T-helper 2 cell treated with Interferon-gamma antibody and Interleukin-4, amounts not matched to agents 5 μg/mL and 100 μg/mL, for 36 hours (primary cell): ENCODE data around the gene RDM1.

ENCODE experiments used
- DNase-seq: peaks from one replicate; pipeline ENCODE4 v3.0.0; 2021; ENCODE audit warnings: low spot score
- H3K27ac Mint-ChIP-seq: one replicate; pipeline ENCODE4 v1.8.0; 2021; ENCODE audit warnings: mild to moderate bottlenecking, mixed read lengths
- H3K27me3 Mint-ChIP-seq: one replicate; pipeline ENCODE4 v1.8.0; 2021; ENCODE audit warnings: low read depth, mixed read lengths
- H3K36me3 Mint-ChIP-seq: one replicate; pipeline ENCODE4 v1.8.0; 2021; ENCODE audit warnings: low read depth, mixed read lengths
- H3K4me1 Mint-ChIP-seq: one replicate; pipeline ENCODE4 v1.8.0; 2021; ENCODE audit warnings: low read depth, mixed read lengths
- H3K4me3 Mint-ChIP-seq: one replicate; pipeline ENCODE4 v1.8.0; 2022; ENCODE audit warnings: mild to moderate bottlenecking, moderate library complexity, mixed read lengths
- H3K9me3 Mint-ChIP-seq: one replicate; pipeline ENCODE4 v1.8.0; 2021; ENCODE audit warnings: mixed read lengths

RDM1 gene

GRCh38 chr17:35917519-35918213 lies 12.9 kb downstream of the RDM1 start:
- Mint-ChIP-seq H3K4me3 (no peak overlapping the region), H3K27me3 (no peaks in the 10 kb centered on the region), H3K27ac (no peak overlapping the region), H3K4me1 (peaks cover 35% of the 10 kb centered on the region), H3K9me3 (no peaks in the 10 kb centered on the region), H3K36me3 (peaks cover 46% of the 10 kb centered on the region)
- DNase-seq, result no peak

- peaks cover 31% of the 10 kb centered on the region for H3K36me3 Mint-ChIP-seq
These were observed 15.2 kb downstream of the RDM1 start for GRCh38 chr17:35915153-35915964.

DNA sequence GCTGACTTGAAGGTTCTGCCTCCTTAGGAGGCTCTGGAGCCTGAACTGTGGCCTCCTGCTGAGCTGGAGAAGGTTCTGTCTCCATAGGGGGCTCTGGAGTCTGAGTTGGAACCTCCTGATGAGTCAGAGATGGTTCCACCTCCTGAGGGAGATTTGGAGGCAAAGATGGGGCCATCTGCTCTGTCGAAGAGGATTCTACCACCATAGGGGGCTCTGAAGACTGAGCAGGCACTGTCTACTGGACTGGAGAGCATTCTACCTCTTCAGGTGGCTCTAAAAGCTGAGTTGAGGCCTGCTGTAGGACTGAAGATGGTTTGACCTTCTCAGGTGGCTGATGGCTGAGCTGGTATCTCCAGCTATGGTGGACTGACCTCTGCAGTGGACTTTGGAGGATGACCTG lies 16.2 kb downstream of the RDM1 start:
- no peak overlapping the region for H3K27ac Mint-ChIP-seq
- no peaks in the 10 kb centered on the region for H3K27me3 Mint-ChIP-seq
- no peaks in the 10 kb centered on the region for H3K9me3 Mint-ChIP-seq
- no peak overlapping the region for H3K4me3 Mint-ChIP-seq
- no peak for DNase-seq
- peaks cover 12% of the 10 kb centered on the region for H3K4me1 Mint-ChIP-seq
- peaks cover 22% of the 10 kb centered on the region for H3K36me3 Mint-ChIP-seq

More at GRCh38 chr17:35915153-35915964, 15.2 kb downstream of the RDM1 start:
- no peaks in the 10 kb centered on the region for H3K27me3 Mint-ChIP-seq
- no peaks in the 10 kb centered on the region for H3K9me3 Mint-ChIP-seq
- no peak overlapping the region for H3K4me3 Mint-ChIP-seq
- peaks cover 22% of the 10 kb centered on the region for H3K4me1 Mint-ChIP-seq
- no peak overlapping the region for H3K27ac Mint-ChIP-seq
- no peak for DNase-seq

- Mint-ChIP-seq H3K4me3 (no peak overlapping the region), H3K36me3 (peaks cover 19% of the 10 kb centered on the region), H3K4me1 (peaks cover 8% of the 10 kb centered on the region), H3K9me3 (no peaks in the 10 kb centered on the region), H3K27ac (no peak overlapping the region), H3K27me3 (no peaks in the 10 kb centered on the region)
- no peak for DNase-seq
These were observed 17.0 kb downstream of the RDM1 start for GRCh38 chr17:35913609-35914008.

DNA sequence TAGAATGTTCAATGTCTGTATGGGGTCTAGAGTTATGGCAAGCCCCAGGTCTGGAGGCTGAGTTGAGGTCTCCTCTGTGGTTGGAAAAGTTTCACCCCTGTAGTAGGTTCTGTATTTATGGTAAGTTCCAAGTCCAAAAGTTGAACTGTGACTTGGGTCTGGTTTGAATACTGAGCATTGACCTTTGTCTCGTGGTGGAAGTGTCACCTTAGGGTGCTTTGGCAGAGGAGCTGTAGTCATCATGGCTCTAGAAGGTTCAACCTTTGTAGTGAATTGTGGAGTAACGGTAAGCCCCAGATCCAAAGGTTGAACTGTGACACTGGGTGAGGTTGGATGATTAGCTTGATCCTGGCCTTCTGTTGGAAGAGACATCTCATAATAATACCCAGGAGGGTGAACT lies 17.6 kb downstream of the RDM1 start:
- Mint-ChIP-seq H3K36me3 (peaks cover 13% of the 10 kb centered on the region), H3K9me3 (no peaks in the 10 kb centered on the region), H3K27me3 (no peaks in the 10 kb centered on the region), H3K4me3 (no peak overlapping the region), H3K27ac (no peak overlapping the region), H3K4me1 (peaks cover 4% of the 10 kb centered on the region)
- no peak for DNase-seq

DNA sequence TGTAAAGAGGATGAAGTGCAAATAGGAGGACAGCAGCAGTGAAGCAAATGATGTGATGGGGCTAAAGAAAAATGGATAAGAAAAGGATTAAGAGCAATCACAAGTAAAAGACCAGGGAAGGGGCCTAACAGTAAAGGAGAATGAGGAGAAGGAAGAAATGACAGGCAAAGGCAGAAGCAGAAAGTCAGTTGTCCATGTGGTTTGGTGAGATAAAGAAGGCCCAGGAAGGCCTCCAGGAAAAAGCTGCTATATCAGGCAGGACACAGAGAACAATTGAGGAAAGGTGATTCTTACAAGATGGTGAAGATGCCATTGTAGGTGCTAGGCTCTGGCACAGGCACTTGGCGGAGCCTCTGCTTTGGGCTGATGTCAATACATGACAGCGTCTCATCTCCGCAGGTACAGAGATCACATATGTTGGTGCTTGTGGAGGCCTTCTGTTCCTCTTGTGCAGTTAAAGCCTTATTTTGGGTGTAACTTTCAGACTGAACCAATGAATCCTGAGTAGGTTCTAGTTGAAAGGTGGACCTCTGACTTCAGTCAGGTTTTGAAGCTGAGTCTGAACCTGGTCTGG lies 18.1 kb downstream of the RDM1 start:
- Mint-ChIP-seq H3K36me3 (peaks cover 9% of the 10 kb centered on the region), H3K27ac (no peak overlapping the region), H3K9me3 (no peaks in the 10 kb centered on the region), H3K4me1 (peaks cover 4% of the 10 kb centered on the region), H3K27me3 (no peaks in the 10 kb centered on the region), H3K4me3 (no peak overlapping the region)
- no peak for DNase-seq

- Mint-ChIP-seq H3K9me3 (no peaks in the 10 kb centered on the region), H3K4me3 (no peak overlapping the region), H3K4me1 (no peaks in the 10 kb centered on the region), H3K27ac (no peak overlapping the region), H3K36me3 (peaks cover 2% of the 10 kb centered on the region), H3K27me3 (no peaks in the 10 kb centered on the region)
- no peak for DNase-seq
These were observed 21.2 kb downstream of the RDM1 start for GRCh38 chr17:35909408-35909807.

DNA sequence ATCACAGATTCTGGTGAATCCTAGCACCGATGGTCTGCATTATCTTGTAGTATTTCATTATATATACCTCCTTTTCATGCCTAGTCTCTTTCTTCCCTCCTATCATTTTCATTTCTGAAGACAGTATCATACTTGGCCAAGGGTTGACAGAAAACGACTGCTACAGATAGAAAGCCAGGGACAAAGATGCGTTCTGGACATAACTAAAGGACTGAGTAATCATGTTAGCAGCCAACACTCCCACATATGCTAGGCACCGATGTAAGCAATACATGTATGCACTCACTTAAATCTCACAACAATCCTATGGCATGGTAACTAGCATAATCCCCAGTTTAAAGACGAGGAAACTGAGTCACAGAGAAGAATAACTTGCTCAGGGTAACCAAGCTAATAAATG lies 22.9 kb downstream of the RDM1 start:
- no peaks in the 10 kb centered on the region for H3K36me3 Mint-ChIP-seq
- no peak for DNase-seq
- H3K27me3 Mint-ChIP-seq, result no peaks in the 10 kb centered on the region
- H3K9me3 Mint-ChIP-seq, result no peaks in the 10 kb centered on the region
- H3K4me3 Mint-ChIP-seq, result no peak overlapping the region
- no peak overlapping the region for H3K27ac Mint-ChIP-seq
- H3K4me1 Mint-ChIP-seq, result no peaks in the 10 kb centered on the region

DNA sequence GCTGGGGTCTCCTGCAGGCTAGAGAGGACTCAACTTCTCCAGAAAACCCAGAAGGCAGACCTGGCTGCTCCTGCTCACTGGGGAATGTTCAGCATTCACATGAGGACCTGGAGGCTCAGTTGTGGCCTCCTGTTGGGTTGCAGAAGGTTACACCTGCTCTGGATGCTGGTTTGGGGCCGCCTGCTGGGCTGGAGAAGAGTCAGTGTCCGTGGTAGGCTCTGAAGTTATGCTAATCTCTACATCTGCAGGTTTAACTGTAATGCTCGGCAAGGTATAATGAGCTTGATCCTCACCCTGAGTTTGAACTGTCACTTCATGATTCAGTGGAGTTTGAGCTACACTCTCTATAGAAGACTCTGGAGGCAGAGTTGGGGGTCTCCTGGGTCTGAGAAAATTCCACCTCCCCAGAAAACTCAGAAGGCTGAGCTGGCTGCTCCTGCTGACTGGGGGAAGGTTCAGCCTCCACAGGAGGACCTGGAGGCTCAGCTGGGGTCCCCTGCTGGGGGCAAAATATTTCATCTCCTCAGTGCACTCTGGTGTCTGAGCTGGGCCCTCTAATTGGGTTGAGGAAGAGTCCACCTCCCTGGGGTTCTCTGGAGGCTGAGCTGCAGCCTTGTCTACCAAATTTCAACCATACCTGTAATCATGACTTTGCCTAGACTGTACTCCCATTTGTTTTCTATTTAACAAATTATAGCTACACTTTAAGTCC lies 23.5 kb downstream of the RDM1 start:
- no peaks in the 10 kb centered on the region for H3K36me3 Mint-ChIP-seq
- no peaks in the 10 kb centered on the region for H3K9me3 Mint-ChIP-seq
- no peaks in the 10 kb centered on the region for H3K27me3 Mint-ChIP-seq
- no peak for DNase-seq
- H3K4me3 Mint-ChIP-seq, result no peak overlapping the region
- no peaks in the 10 kb centered on the region for H3K4me1 Mint-ChIP-seq
- no peak overlapping the region for H3K27ac Mint-ChIP-seq

- Mint-ChIP-seq H3K27ac (no peak overlapping the region), H3K4me3 (no peak overlapping the region), H3K9me3 (no peaks in the 10 kb centered on the region), H3K36me3 (no peaks in the 10 kb centered on the region), H3K4me1 (peaks cover under 1% of the 10 kb centered on the region), H3K27me3 (no peaks in the 10 kb centered on the region)
- no peak for DNase-seq
These were observed 24.2 kb downstream of the RDM1 start for GRCh38 chr17:35906191-35906925.

DNA sequence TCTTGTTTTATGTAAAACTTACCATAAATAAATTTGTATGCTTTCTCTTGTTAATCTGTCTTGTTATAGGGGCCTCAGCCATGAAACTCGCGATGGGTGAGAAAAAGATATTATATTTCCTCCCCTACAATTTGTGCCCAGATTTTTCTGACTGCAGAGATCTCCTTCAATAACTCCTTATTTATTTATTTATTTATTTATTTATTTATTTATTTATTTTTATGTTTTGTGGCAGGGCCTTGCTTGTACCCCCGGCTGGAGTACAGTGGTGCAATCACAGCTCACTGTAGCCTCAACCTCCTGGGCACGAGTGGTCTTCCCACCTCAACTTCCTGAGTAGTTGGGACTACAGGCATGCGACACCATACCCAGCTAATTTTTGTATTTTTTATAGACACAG lies 27.1 kb downstream of the RDM1 start:
- H3K4me3 Mint-ChIP-seq, result no peak overlapping the region
- DNase-seq, result no peak
- peaks cover 23% of the 10 kb centered on the region for H3K4me1 Mint-ChIP-seq
- H3K27ac Mint-ChIP-seq, result no peak overlapping the region
- no peaks in the 10 kb centered on the region for H3K9me3 Mint-ChIP-seq
- H3K36me3 Mint-ChIP-seq, result no peaks in the 10 kb centered on the region
- H3K27me3 Mint-ChIP-seq, result no peaks in the 10 kb centered on the region

DNA sequence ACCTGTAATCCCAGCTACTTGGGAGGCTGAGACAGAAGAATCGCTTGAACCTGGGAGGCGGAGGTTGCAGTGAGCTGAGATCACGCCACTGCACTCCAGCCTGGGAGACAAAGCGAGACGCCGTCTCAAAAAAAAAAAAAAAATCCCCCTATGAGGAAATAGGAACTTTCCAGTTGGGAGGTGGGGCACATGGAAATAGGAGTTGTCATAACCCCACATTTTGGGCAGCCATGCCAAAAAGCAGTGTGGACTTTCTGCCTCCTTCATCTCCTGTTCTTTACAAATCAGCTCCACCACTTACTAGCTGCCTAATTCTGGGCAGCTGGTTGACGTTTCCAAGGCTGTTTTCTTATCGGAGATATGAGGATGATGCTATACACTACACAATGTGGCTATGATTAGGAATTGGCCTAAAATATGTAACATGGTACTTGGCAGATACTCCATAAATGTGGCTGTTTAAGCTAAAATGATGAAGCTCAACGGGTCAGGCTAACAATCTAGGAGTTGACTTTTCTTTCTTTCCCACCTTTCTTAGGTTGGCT lies 28.9 kb downstream of the RDM1 start:
- H3K27ac Mint-ChIP-seq, result no peak overlapping the region
- no peaks in the 10 kb centered on the region for H3K27me3 Mint-ChIP-seq
- H3K36me3 Mint-ChIP-seq, result no peaks in the 10 kb centered on the region
- no peaks in the 10 kb centered on the region for H3K9me3 Mint-ChIP-seq
- DNase-seq, result no peak
- H3K4me3 Mint-ChIP-seq, result no peak overlapping the region
- peaks cover 32% of the 10 kb centered on the region for H3K4me1 Mint-ChIP-seq

DNA sequence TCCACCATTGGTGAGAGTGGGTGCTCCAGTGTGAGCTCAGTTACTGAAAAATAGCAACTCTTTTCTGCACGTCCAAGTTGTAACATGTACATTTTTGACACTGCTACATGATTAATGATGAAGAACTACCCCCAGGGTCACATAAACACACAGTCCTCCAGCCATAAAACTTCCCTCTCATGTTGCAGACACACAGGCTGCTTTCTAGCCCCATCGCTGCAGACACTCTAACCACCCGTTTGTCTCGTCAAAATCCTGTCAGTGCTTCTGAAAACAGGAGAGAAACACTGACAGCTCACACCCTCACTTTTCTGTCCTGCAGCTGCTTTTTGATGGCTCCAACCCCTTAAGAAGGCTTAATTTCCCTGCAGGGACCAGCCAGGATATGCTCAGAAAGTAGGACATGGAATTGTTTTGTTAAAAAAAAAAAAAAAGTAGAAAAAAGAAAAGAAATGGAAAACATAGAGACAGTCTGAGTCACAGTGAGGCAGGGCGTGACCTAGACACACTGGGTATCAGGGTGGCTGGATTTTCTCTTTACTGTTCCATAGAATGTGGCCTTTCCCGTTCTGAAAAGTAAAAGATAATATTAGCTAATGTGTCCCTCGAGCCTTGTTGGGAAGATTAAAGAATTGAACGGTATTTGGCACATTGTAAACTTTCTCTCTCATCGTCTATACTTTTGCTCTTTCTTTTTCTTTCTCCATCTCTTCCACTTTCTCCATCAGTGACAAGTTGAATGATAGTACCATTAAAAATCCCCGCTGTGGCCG lies 29.7 kb downstream of the RDM1 start:
- Mint-ChIP-seq H3K4me3 (peak overlapping the region; percentile 13), H3K27me3 (no peaks in the 10 kb centered on the region), H3K27ac (peak overlapping the region; percentile 67), H3K9me3 (no peaks in the 10 kb centered on the region), H3K4me1 (peaks cover 38% of the 10 kb centered on the region), H3K36me3 (no peaks in the 10 kb centered on the region)
- no peak for DNase-seq
